B cell (primary cell): ENCODE data around the gene CMIP. TPM values are rescaled to one million over a fixed set of nuclear protein-coding genes. Genes with fewer than 3 reads are reported as not detected.

Source experiments
- ATAC-seq: fragments of 200-7000 bp; cut with Tn5 transposase; one replicate; pipeline ENCODE4 v1.10.0; 2021; ENCODE audit warnings: low read depth, mild to moderate bottlenecking, moderate number of reproducible peaks, moderate library complexity
- CTCF ChIA-PET: fragments of 350-600 bp; sonication (Branson Sonifier 250); formaldehyde crosslinking; loops from one replicate; lab custom pipeline; 2021; ENCODE audit warnings: antibody characterized with exemption, inconsistent platforms; lab: Charles Lee
- POLR2A ChIA-PET: fragments of 350-600 bp; sonication (Branson Sonifier 250); formaldehyde crosslinking; loops from one replicate; lab custom pipeline; 2021; ENCODE audit warnings: antibody characterized with exemption; lab: Charles Lee
- DNase-seq: peaks from one replicate; pipeline ENCODE4 v3.0.0; 2013
- H2AFZ ChIP-seq: 2 replicates; pipeline ENCODE4 v1.6.1; 2012; ENCODE audit warnings: mild to moderate bottlenecking, low read depth, low read length; ENCODE audit not compliant: insufficient read depth, poor library complexity, severe bottlenecking
- H3K27ac ChIP-seq, 2 donors: 1 replicate in 1 of 2; 2 replicates in 1 of 2; pipeline ENCODE4 v1.5.1; 2012 to 2013; ENCODE audit warnings: low read length in 2 of 2, mild to moderate bottlenecking in 2 of 2, moderate library complexity in 1 of 2
- H3K27me3 ChIP-seq, 4 experiments: fragments of 200-600 bp in 1 of 4; sonication (generic) in 1 of 4; replicated peaks in 1 of 4; 1 replicate in 2 of 4; 2 replicates in 2 of 4; pipeline versions ENCODE4 v1.6.1 to v1.7.0; 2013 to 2016; ENCODE audit warnings: low read length in 3 of 4, mild to moderate bottlenecking in 2 of 4, mixed read lengths in 1 of 4, moderate library complexity in 1 of 4; ENCODE audit not compliant: insufficient read depth in 4 of 4, control insufficient read depth in 3 of 4; ENCODE audit errors: control extremely low read depth in 1 of 4
- H3K36me3 ChIP-seq, 2 experiments: replicated peaks in 1 of 2; 1 replicate in 1 of 2; 2 replicates in 1 of 2; pipeline versions ENCODE4 v1.6.1 to v1.7.1; 2013; ENCODE audit warnings: low read length in 1 of 2; ENCODE audit not compliant: insufficient read depth in 2 of 2, control insufficient read depth in 1 of 2; ENCODE audit errors: control extremely low read depth in 1 of 2, extremely low read depth in 1 of 2
- H3K4me1 ChIP-seq, 2 donors: fragments of 200-600 bp in 1 of 2; sonication (generic) in 1 of 2; 1 replicate in 1 of 2; 2 replicates in 1 of 2; pipeline versions ENCODE4 v1.5.1 to v1.6.1; 2013 to 2017; ENCODE audit warnings: low read length in 2 of 2; ENCODE audit not compliant: control insufficient read depth in 2 of 2, insufficient read depth in 2 of 2
- H3K4me2 ChIP-seq: replicated peaks from 2 replicates; pipeline ENCODE3; 2012; ENCODE audit warnings: mild to moderate bottlenecking, low read depth, low read length; ENCODE audit not compliant: poor library complexity, severe bottlenecking
- H3K4me3 ChIP-seq, 5 experiments: fragments of 200-600 bp in 1 of 5; sonication (generic) in 1 of 5; 1 replicate in 3 of 5; 2 replicates in 2 of 5; pipeline versions ENCODE4 v1.5.1 to v1.7.0; 2011 to 2016; ENCODE audit warnings: low read length in 4 of 5, mild to moderate bottlenecking in 4 of 5, low read depth in 2 of 5, control low read depth in 1 of 5, moderate library complexity in 1 of 5; ENCODE audit not compliant: insufficient read depth in 1 of 5; ENCODE audit errors: control extremely low read depth in 1 of 5, extremely low read depth in 1 of 5
- H3K79me2 ChIP-seq: fragments of 200-600 bp; sonication (generic); one replicate; pipeline ENCODE4 v1.6.0; 2016; ENCODE audit warnings: low read length; ENCODE audit not compliant: control insufficient read depth, insufficient read depth
- H3K9ac ChIP-seq: fragments of 200-600 bp; sonication (generic); 2 replicates; pipeline ENCODE4 v1.6.1; 2017; ENCODE audit warnings: mild to moderate bottlenecking, low read length, moderate library complexity
- H3K9me3 ChIP-seq, 3 donors: one replicate each; pipeline versions ENCODE4 v1.6.1 to v1.7.1; 2013; ENCODE audit warnings: low read length in 2 of 3; ENCODE audit not compliant: control insufficient read depth in 2 of 3, insufficient read depth in 1 of 3; ENCODE audit errors: control extremely low read depth in 1 of 3
- H4K20me1 ChIP-seq: 2 replicates; pipeline ENCODE4 v1.6.0; 2012; ENCODE audit warnings: mild to moderate bottlenecking, low read length; ENCODE audit not compliant: insufficient read depth, control insufficient read depth, poor library complexity, severe bottlenecking
- H3K27ac Mint-ChIP-seq: one replicate; pipeline ENCODE4 v1.8.0; 2021; ENCODE audit warnings: mixed read lengths
- H3K27me3 Mint-ChIP-seq: one replicate; pipeline ENCODE4 v1.8.0; 2021; ENCODE audit warnings: mixed read lengths
- H3K4me1 Mint-ChIP-seq: one replicate; pipeline ENCODE4 v1.8.0; 2021; ENCODE audit warnings: mixed read lengths
- H3K4me3 Mint-ChIP-seq: one replicate; pipeline ENCODE4 v1.8.0; 2021; ENCODE audit warnings: mixed read lengths
- H3K9me3 Mint-ChIP-seq: one replicate; pipeline ENCODE4 v1.8.0; 2022; ENCODE audit warnings: mixed read lengths; ENCODE audit not compliant: insufficient read depth
- EZH2 ChIP-seq: IDR thresholded peaks from 2 replicates; pipeline ENCODE4 v1.6.1; 2012; ENCODE audit warnings: borderline replicate concordance, low read depth, mild to moderate bottlenecking, moderate library complexity, low read length; ENCODE audit not compliant: insufficient read depth, poor library complexity, severe bottlenecking
- WGBS: methylation state at CpG from one replicate; pipeline ENCODE4 v1.1.5; 2013; ENCODE audit warnings: missing lambda C conversion rate; ENCODE audit not compliant: insufficient coverage; 5-methylcytosine and 5-hydroxymethylcytosine counted together
- intact Hi-C: fragments of 100-400 bp; cut with micrococcal nuclease; formaldehyde crosslinking; loops from one replicate; pipeline ENCODE4 v1.10.0; 2022
- polyA plus RNA-seq: library from polyadenylated mRNA; depleted of rRNA; stranded (reverse); fragments of >200 nt; gene quantifications from 2 replicates; pipeline ENCODE4 v1.2.3, GENCODE V29; 2012
- total RNA-seq, 2 donors: library from RNA; stranded (reverse); fragments of 120-200 nt in 1 of 2; gene quantifications; 1 replicate in 1 of 2; 2 replicates in 1 of 2; pipeline versions ENCODE4 v1.2.3 to v1.2.4, GENCODE V29; 2013 to 2022
- TF ChIP-seq, protein P1 (sequence below): fragments of 200-600 bp; IDR thresholded peaks from one replicate; pipeline ENCODE4 v1.8.0; 2022; ENCODE audit warnings: antibody characterized with exemption, mild to moderate bottlenecking

The CMIP gene
- total and polyA plus RNA-seq, 2 donors (not counting 1 experiment from before 2014, with no cell fraction given), result 27.1 to 155 TPM

DNA sequence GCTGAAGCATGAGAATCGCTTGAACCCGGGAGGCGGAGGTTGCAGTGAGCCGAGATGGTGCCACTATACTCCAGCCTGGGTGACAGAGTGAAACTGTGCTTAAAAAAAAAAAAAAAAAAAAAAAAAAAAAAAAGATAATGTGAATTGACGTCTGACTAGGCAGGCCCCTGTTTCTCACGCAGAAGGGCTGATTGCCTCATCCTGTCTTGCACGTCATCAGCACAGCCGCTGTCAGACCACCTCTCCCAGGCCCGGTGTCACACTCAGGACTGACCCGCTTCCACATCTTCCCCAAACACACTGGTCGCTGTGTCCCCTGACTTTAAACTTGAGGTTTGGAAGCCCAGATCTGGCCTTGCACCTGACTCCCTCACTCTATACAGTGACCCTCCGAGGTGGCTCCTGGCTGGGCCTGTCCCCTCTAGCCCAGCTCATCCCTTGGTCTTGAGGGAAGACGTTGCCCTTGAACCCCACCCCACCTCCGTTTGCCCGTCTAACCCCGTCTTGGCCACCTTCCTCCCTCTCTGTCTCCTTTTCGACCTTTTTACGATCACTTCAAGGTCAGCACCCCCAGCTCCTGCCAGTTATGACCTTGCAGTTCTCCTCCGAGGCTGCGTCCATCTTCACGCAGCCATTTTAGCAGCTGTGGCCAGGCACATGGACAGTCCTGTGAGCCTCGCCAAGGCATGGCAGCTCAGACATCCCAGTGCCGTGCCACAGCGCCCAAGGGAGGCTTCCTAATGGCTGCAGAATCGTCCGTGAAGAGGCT, 184.6 kb downstream of the CMIP start:
- Mint-ChIP-seq H3K4me3 (no peak overlapping the region), H3K27me3 (no peaks in the 10 kb centered on the region), H3K9me3 (no peaks in the 10 kb centered on the region), H3K27ac (no peak overlapping the region), H3K4me1 (peaks cover 31% of the 10 kb centered on the region)
- H3K4me2 ChIP-seq, result no peak overlapping the region
- H3K4me1 ChIP-seq, result peaks cover 5 to 11% of the 10 kb centered on the region in 2 donors
- 97% methylated on average over 24 of the region's 26 CpGs for WGBS
- no peak overlapping the region for H3K4me3 ChIP-seq
- no peak overlapping the region for H3K9ac ChIP-seq
- H3K36me3 ChIP-seq, result peaks cover 4 to 17% of the 10 kb centered on the region in 2 experiments
- H3K27ac ChIP-seq, result no peak overlapping the region
- no peak for TF ChIP-seq EZH2
- TF ChIP-seq, protein P1, sequence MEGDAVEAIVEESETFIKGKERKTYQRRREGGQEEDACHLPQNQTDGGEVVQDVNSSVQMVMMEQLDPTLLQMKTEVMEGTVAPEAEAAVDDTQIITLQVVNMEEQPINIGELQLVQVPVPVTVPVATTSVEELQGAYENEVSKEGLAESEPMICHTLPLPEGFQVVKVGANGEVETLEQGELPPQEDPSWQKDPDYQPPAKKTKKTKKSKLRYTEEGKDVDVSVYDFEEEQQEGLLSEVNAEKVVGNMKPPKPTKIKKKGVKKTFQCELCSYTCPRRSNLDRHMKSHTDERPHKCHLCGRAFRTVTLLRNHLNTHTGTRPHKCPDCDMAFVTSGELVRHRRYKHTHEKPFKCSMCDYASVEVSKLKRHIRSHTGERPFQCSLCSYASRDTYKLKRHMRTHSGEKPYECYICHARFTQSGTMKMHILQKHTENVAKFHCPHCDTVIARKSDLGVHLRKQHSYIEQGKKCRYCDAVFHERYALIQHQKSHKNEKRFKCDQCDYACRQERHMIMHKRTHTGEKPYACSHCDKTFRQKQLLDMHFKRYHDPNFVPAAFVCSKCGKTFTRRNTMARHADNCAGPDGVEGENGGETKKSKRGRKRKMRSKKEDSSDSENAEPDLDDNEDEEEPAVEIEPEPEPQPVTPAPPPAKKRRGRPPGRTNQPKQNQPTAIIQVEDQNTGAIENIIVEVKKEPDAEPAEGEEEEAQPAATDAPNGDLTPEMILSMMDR, result no peak
- no peak overlapping the region for H2AFZ ChIP-seq
- H4K20me1 ChIP-seq, result peaks cover 68% of the 10 kb centered on the region
- no peak for ATAC-seq
- DNase-seq, result no peak
- ChIA-PET POLR2A (interaction anchor here (0.6 kb wide), 1 partner anchor 12 kb away, joined by 11 read pairs; no protein-coding TSS in a partner anchor), CTCF (no interaction called here)
- no peaks in the 10 kb centered on the region for H3K9me3 ChIP-seq
- peaks cover 97% of the 10 kb centered on the region for H3K79me2 ChIP-seq
- H3K27me3 ChIP-seq, result no peaks in the 10 kb centered on the region
- intact Hi-C loops, result loop anchor here (10.0 kb wide), 1 partner anchor 246 kb away; no protein-coding TSS in a partner anchor
